Uterus (tissue), 2 donors: Measurements from ENCODE around the gene BRD3.

Experiments used
- POLR2A ChIP-seq, 2 donors: fragments of 450-650 bp; IDR thresholded peaks; one replicate each; pipeline ENCODE4 v1.6.1; 2016; ENCODE audit warnings: antibody characterized with exemption in 2 of 2, mild to moderate bottlenecking in 1 of 2, moderate library complexity in 1 of 2
- TF ChIP-seq, protein P1 (sequence below), 4 experiments: fragments of 200-600 bp in 2 of 4; fragments of 450-650 bp in 2 of 4; sonication (generic) in 2 of 4; IDR thresholded peaks; one replicate each; pipeline ENCODE4 v1.5.1; 2016 to 2019; ENCODE audit warnings: antibody characterized with exemption in 4 of 4, mild to moderate bottlenecking in 2 of 4, moderate library complexity in 1 of 4

DNA sequence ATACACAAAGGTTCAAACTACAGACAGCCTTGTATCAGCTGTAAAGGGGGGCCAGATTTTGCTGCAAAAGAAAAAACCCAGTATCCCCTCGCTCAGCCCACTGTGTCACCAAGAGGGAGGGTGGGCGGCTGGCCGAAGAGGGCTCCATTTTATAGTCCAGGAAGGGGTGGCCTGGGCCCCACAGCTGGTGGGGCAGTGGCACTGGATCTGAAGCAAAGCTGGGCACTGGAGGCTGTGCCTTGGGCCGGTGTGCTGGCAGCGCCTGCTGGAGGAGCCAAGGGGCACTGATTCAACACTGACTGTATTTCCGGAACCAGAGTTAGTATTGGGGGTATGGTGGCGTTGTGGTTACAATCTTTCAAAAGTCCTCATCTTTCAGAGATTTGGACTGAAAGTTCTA, 9.1 kb downstream of the BRD3 start:
- no peak for TF ChIP-seq POLR2A (IDR thresholded peaks at IDR 0.05)
- TF ChIP-seq, protein P1, sequence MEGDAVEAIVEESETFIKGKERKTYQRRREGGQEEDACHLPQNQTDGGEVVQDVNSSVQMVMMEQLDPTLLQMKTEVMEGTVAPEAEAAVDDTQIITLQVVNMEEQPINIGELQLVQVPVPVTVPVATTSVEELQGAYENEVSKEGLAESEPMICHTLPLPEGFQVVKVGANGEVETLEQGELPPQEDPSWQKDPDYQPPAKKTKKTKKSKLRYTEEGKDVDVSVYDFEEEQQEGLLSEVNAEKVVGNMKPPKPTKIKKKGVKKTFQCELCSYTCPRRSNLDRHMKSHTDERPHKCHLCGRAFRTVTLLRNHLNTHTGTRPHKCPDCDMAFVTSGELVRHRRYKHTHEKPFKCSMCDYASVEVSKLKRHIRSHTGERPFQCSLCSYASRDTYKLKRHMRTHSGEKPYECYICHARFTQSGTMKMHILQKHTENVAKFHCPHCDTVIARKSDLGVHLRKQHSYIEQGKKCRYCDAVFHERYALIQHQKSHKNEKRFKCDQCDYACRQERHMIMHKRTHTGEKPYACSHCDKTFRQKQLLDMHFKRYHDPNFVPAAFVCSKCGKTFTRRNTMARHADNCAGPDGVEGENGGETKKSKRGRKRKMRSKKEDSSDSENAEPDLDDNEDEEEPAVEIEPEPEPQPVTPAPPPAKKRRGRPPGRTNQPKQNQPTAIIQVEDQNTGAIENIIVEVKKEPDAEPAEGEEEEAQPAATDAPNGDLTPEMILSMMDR (IDR thresholded peaks at IDR 0.05): no peak
